HG03571 (cell line): ENCODE results near the gene ZNF692.
"Not testable (repeated sequence)": the region's sequence is repeated elsewhere in the genome, so short reads cannot be mapped to it uniquely, and the experiment has no call there.

Source experiments
- ATAC-seq: cut with Tn5 transposase; IDR thresholded peaks from one replicate; pipeline ENCODE4 v1.9.1; 2021; ENCODE audit not compliant: unreplicated experiment

Gene ZNF692

GRCh38 chr1:248850124-248850523 is 8.8 kb downstream of the ZNF692 start:
- no peak for ATAC-seq

GRCh38 chr1:248849637-248850036 is 9.2 kb downstream of the ZNF692 start:
- no peak for ATAC-seq

DNA sequence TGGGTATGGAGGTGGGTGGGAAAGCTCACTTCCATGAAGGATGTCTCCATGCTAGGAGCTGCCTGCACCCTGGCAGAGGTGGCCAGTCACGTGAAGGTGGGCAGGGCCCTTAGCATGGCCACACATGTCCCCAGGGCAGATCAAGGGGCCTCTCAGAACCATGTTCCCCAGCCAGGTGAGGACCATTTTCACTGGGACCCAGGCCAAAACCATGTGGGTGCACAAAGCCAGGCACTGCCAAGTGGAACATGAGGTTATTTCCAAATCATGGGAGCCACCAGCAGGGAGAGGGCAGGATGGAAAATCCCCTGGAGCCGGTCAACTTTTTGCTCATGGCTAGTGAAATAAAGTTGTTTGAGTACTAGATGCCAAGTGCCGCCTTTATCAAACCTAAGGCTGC is 9.7 kb downstream of the ZNF692 start:
- ATAC-seq, result no peak

GRCh38 chr1:248848602-248849001 is 10.3 kb downstream of the ZNF692 start:
- no peak for ATAC-seq

DNA sequence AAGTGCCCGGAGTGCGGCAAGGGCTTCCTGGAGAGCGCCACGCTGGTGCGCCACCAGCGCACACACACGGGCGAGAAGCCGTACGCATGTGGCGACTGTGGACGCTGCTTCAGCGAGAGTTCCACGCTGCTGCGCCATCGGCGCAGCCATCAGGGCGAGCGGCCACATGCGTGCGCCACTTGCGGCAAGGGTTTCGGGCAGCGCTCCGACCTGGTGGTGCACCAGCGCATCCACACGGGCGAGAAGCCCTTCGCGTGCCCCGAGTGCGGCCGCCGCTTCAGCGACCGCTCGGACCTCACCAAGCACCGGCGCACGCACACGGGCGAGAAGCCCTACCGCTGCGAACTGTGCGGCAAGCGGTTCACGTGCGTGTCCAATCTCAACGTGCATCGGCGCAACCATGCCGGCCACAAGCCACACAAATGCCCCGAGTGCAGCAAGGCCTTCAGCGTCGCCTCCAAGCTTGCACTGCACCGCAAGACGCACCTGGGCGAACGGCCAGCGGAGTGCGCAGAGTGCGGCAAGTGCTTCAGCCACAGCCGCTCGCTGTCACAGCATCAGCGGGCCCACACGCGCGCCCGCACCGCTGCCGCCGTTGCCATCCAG is 10.8 kb downstream of the ZNF692 start:
- no peak for ATAC-seq

GRCh38 chr1:248847181-248847955 is 11.5 kb downstream of the ZNF692 start:
- ATAC-seq, result no peak

- ATAC-seq, result no peak
Observed at GRCh38 chr1:248844526-248844925, 14.4 kb downstream of the ZNF692 start.

- no peak for ATAC-seq
Observed at GRCh38 chr1:248843687-248844086, 15.2 kb downstream of the ZNF692 start.

DNA sequence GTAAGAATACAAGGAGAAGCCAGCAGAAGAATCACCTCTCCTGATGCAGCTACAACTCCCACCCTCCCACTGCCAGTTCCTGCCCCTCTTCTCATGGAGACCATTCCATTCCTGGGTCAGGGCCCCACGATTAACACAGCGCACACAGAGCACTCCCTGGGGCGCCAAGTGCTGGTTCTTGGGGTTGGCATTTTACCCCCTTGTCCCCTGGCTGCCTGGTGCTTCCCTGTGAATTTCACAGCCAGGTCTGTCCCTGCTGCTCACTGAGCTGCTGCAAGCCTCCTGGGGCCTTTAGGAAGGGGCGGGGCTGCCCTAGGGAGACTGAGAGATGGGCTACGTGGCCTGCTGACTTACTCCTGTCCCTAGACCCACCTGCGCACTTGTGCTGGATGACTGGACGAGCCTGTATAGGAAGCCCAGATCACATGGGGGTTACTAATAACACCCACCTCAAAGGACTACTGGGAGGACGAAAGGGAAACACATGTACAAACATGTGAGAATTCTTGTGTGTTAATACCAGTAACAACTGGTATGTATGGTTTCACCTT is 16.0 kb downstream of the ZNF692 start:
- ATAC-seq, result no peak

DNA sequence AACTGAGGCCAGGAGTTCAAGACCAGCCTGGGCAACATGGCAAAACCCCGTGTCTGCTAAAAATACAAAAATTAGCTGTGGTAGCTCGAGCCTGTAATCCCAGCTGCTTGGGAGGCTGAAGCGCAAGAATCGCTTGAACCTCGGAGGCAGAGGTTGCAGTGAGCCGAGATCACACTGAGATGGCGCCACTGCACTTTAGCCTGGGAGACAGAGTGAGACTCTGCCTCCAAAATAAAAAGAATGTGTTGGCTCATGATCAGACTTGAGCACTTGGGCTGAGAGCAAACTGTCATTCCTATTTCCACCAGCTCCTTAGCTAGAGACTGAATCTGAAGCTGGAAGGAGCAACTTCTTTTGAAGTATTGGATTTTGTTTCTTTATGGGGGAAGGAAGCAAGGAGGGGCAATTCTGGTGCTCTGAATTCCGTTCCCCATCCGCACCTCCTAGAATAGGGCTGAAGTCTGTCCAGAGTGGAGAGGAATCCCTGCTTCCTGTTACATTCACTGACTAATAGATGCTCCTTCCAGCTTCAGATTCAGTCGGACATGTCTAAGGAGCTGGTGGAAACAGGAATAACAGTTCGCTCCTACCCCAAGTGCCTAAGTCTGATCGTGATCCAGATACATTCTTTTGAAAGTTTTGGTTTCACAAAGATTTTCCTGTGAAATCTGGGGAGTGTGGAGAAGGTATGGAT is 17.0 kb downstream of the ZNF692 start:
- ATAC-seq, result no peak

DNA sequence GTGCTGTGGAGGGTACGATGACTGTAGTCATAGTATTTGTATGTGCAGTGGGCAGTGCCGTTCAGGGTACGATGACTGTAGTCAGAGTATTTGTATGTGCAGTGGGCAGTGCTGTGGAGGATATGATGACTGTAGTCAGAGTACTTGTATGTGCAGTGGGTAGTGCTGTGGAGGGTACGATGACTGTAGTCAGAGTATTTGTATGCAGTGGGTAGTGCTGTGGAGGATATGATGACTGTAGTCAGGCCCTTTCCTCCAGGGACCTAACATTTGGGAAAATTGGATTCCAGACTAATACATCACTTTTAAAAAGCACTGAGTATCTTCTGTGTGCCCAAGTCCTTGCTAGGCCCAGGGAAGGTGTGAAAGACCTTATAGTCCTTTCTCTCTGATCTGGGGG is 17.9 kb downstream of the ZNF692 start:
- no peak for ATAC-seq

GRCh38 chr1:248839168-248839555 is 19.7 kb downstream of the ZNF692 start:
- ATAC-seq, result no peak

DNA sequence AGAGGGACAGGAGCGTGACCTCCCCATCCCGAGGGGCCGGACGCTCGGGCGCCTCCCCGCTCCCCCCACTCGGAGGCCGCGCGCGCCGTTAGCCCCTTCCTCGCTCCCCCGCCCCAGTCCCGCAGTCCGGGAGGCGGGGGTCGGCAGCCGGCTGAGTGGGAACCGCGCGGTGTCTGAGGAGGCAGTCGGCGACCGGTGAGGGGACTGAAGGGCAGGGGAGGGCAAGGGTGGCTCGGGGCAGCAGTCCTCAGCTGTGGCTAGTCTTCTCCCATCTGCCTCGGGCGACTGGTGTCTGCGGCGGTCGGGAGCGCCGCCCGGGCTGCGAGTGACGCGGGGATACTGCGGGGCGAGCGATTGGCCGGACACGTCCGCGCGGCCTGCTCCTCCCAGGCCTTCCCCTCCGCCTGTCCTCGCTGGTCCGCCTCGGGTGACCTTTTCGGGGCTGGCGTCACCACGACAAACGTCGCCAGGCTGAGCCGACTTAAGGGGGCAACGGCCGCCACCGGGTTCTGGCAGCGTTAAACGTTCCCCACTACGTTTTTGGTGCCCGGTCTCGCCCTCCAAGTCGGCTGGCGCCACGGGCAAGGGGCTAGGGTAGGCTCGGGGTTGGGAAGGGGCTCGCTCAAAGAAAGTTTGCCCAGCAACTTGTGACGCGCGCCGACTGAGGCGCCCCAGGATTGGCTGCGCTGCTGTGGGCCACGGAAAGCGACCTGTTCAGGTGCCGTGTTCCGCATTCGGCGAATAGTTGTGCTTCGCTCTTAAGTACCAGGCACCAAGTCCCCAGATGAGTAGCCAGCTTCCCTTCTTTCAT is 20.3 kb downstream of the ZNF692 start:
- ATAC-seq, result peak; percentile 67

DNA sequence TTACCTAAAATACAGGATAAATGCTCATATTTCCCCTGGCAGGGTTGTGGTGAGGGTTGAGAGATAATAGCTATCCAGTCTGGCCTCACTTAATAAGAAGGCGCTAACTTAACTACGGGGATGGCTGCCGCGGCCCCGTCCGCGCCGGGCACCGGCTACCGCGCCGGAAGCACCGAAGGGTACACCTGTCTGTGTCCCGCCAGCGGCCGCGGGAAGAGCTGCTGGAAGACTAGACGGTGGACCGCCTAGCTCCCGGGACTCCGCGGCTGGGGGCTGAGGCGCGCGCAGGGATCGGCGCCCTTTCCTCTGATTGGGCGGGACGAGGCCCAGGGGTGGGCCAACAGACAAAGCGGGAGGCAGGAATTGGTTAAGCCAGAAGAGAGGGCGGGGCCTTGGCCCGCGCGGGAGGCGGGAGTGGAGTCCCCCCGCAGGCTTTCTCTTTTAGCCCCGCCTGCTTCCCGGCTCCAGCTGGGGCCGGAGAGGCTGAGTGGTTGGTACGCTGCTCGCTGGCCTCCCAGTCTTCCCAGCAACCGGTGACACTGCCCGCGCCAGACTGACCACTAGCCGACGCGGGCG is 21.0 kb downstream of the ZNF692 start, which contains the start of gene ZNF672:
Gene ZNF672, plus strand, starts transcription at position 444 of the 576 bp plus-strand sequence. CDS start 9,051 bp downstream, outside the sequence.
- ATAC-seq, result peak; percentile 83

DNA sequence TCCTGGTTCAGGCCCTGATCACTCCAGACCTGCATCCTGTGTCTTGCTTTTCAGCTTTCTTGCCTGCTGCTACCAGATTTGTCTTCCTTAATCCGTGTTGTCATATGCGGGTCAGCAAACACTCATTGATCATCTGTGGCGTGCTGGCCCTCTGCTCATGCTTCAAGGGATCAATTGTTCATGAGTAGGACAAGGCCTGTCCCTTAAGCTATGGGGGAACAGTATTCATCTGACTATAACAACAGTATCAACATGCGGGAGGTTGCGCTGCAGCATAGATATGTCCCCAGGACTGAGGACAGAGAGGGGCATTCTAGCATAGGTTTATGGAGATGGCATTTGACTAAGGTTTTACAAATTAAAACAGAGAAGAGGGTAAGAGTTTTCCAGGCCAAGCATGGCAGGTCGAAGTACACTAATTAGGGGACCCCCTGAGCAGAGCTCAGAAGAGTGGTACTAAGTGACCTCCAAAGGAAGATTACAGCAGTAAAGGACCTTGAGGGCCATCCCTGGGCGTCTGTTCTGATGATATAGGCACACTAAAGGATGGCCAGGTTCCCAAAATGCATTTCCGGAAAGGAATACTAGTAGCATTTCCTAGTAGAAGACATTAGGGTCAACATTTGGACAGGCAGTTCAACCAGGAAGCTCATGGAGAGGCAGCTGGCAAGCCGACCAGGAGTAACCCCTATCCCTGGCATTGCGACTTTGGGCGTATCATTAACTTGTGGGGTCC is 21.7 kb downstream of the ZNF692 start:
- ATAC-seq, result no peak

DNA sequence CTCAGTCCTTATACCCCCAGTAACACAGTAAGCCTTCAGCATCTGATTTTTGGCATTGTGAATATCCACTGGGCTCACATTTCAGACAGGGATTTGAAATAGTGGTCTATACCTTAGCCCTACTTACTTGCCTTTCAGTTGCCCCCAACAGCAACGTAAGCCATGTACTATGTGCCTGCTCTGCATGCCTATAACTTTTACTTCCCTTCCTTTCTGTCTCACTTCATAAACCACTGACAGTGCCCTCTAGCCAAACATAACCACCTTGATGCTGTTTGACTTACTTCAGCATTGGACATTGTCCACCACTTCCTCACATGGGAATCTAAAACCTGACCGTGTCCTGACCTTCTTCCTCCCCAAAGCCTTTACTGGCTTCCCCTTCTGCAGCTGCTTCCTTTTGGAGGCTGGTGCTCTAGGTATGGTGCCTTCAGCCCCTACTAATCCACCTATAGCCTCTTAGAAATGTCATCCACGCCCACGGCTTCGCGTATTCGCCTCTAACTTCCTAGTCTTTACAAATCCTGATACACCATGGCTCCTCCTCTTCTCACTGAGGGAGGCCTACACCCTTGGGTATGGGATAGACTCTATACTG is 24.4 kb downstream of the ZNF692 start:
- ATAC-seq, result no peak

- ATAC-seq, result no peak
Observed at GRCh38 chr1:248831842-248832241, 27.0 kb downstream of the ZNF692 start.

GRCh38 chr1:248830718-248831017 is 28.2 kb downstream of the ZNF692 start:
- not testable (repeated sequence) for ATAC-seq

DNA sequence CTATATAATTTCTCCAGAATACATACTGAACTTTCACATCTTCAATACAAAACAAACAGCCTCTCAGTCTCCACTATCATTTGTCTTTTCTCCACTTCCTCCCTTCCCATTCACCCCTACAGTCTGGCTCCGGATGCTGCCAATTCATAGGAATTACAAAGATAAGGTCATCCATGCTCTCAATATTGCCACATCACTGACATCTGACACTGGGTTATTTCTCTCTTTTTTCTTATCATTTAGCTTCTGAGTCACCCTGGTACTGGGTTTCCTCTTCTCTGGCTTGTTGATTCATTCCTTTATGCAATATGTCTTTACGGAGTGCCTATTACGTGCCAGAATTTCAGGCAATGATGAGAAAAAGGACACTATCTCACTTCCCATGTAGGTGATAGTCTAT is 30.0 kb downstream of the ZNF692 start:
- ATAC-seq, result no peak
